Breast epithelium (tissue), 4 donors: ENCODE measurements around the gene DNM3. TPM values are rescaled to one million over a fixed set of nuclear protein-coding genes. Genes with fewer than 3 reads are reported as not detected.

Experiments
- DNase-seq, 2 donors: peaks; one replicate each; pipeline ENCODE4 v3.0.0-alpha.2; 2019; ENCODE audit warnings: low spot score in 2 of 2
- H3K27ac ChIP-seq, 2 donors: fragments of 200-600 bp; sonication (generic) in 1 of 2; one replicate each; pipeline ENCODE4 v1.5.1; 2016 to 2019; ENCODE audit warnings: mild to moderate bottlenecking in 1 of 2
- H3K27me3 ChIP-seq, 2 donors: fragments of 200-600 bp; sonication (generic) in 1 of 2; one replicate each; pipeline versions ENCODE4 v1.5.1 to v1.6.0; 2017 to 2019; ENCODE audit warnings: control low read depth in 1 of 2, mild to moderate bottlenecking in 1 of 2
- H3K36me3 ChIP-seq: fragments of 200-600 bp; one replicate; pipeline ENCODE4 v1.5.1; 2019
- H3K4me1 ChIP-seq, 2 donors: fragments of 200-600 bp; sonication (generic); one replicate each; pipeline ENCODE4 v1.5.1; 2016 to 2019; ENCODE audit warnings: control low read depth in 1 of 2
- H3K4me3 ChIP-seq, 3 donors: fragments of 200-600 bp; sonication (generic); 1 replicate in 2 of 3; 2 replicates in 1 of 3; pipeline ENCODE4 v1.5.1; 2016 to 2019; ENCODE audit warnings: mild to moderate bottlenecking in 3 of 3, moderate library complexity in 2 of 3
- H3K9me3 ChIP-seq, 2 donors: fragments of 200-600 bp; sonication (generic) in 1 of 2; one replicate each; pipeline ENCODE4 v1.5.1; 2016 to 2019; ENCODE audit warnings: control low read depth in 1 of 2
- POLR2A ChIP-seq: fragments of 450-650 bp; IDR thresholded peaks from one replicate; pipeline ENCODE4 v1.6.1; 2016; ENCODE audit warnings: antibody characterized with exemption, mild to moderate bottlenecking, moderate library complexity
- POLR2AphosphoS5 ChIP-seq, 3 donors: sonication (generic); formaldehyde crosslinking; IDR thresholded peaks; one replicate each; pipeline ENCODE4 v1.6.1; 2017; ENCODE audit warnings: antibody characterized with exemption in 3 of 3
- intact Hi-C: fragments of 100-400 bp; cut with DNase I; formaldehyde crosslinking; loops from one replicate; pipeline ENCODE4 v1.15.1; 2023; ENCODE audit warnings: low total_unique reads
- total RNA-seq, 3 donors: library from RNA; depleted of rRNA; stranded (reverse); fragments of >200 nt; gene quantifications; one replicate each; pipeline ENCODE4 v1.1.0, GENCODE V29; 2016
- TF ChIP-seq, protein P1 (sequence below), 3 donors: fragments of 450-650 bp; IDR thresholded peaks; one replicate each; pipeline ENCODE4 v1.5.1; 2016 to 2017; ENCODE audit warnings: antibody characterized with exemption in 3 of 3, mild to moderate bottlenecking in 3 of 3, moderate library complexity in 3 of 3

DNM3 gene
- total RNA-seq, 3 donors from 2014 or later: 5.1 to 7.5 (median 6.6) TPM

DNA sequence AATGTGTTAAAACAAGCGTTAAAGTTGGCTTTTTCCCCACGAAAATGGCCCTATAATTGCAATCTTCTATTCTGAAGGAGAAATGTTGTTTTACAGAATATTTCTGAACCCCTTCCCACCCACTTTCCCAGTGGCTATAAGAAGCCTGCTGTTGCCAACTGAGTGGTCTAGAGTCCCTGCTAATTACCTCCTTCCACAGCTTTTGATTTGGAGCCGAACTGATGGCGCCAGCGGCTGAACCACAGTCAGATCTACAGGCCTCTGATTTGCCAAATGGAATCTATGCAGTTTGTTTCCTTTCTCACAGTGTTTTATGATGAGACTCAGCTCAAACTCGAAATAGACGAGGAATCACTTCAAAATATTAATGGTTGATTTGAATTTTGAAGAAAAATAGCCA lies 503.1 kb downstream of the DNM3 start:
- Histone ChIP-seq H3K36me3 (no peaks in the 10 kb centered on the region), H3K4me1 (peaks cover 3 to 5% of the 10 kb centered on the region in 2 donors), H3K9me3 (peaks cover 0 to 4% of the 10 kb centered on the region in 2 donors), H3K27ac (peak overlapping the region; percentile 43 to 65), H3K4me3 (no peak overlapping the region), H3K27me3 (no peaks in the 10 kb centered on the region)
- no peak for DNase-seq
- intact Hi-C loops: no loop called here
- TF ChIP-seq, protein P1, sequence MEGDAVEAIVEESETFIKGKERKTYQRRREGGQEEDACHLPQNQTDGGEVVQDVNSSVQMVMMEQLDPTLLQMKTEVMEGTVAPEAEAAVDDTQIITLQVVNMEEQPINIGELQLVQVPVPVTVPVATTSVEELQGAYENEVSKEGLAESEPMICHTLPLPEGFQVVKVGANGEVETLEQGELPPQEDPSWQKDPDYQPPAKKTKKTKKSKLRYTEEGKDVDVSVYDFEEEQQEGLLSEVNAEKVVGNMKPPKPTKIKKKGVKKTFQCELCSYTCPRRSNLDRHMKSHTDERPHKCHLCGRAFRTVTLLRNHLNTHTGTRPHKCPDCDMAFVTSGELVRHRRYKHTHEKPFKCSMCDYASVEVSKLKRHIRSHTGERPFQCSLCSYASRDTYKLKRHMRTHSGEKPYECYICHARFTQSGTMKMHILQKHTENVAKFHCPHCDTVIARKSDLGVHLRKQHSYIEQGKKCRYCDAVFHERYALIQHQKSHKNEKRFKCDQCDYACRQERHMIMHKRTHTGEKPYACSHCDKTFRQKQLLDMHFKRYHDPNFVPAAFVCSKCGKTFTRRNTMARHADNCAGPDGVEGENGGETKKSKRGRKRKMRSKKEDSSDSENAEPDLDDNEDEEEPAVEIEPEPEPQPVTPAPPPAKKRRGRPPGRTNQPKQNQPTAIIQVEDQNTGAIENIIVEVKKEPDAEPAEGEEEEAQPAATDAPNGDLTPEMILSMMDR (IDR thresholded peaks at IDR 0.05): no peak
- no peak for TF ChIP-seq POLR2AphosphoS5 (IDR thresholded peaks at IDR 0.05)
- TF ChIP-seq POLR2A: no peak

DNA sequence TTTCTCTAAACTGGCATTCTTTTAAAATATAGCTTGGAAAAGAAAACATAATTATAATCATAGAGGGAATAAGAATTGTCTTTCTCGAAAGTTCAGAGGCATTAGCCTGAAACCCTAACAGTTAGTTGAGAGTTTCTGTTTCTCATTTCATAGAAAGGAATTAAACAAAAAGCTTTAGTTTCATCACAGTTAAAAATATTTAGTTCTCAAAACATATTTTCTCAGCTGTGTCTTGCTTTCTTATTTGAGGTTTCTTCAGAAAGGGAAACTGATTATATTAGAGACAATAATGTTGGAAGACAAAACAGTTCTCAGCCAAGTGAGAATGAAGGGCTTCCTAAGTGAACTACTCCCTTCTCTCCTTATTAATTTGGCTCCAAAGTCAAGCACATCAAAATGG lies 503.8 kb downstream of the DNM3 start:
- Histone ChIP-seq H3K9me3 (peaks cover 0 to 4% of the 10 kb centered on the region in 2 donors), H3K36me3 (no peaks in the 10 kb centered on the region), H3K4me1 (peaks cover 3 to 5% of the 10 kb centered on the region in 2 donors), H3K4me3 (no peak overlapping the region), H3K27me3 (no peaks in the 10 kb centered on the region), H3K27ac (no peak overlapping the region)
- intact Hi-C loops: no loop called here
- TF ChIP-seq, protein P1 (IDR thresholded peaks at IDR 0.05): no peak
- no peak for TF ChIP-seq POLR2AphosphoS5 (IDR thresholded peaks at IDR 0.05)
- TF ChIP-seq POLR2A: no peak
- DNase-seq: no peak

DNA sequence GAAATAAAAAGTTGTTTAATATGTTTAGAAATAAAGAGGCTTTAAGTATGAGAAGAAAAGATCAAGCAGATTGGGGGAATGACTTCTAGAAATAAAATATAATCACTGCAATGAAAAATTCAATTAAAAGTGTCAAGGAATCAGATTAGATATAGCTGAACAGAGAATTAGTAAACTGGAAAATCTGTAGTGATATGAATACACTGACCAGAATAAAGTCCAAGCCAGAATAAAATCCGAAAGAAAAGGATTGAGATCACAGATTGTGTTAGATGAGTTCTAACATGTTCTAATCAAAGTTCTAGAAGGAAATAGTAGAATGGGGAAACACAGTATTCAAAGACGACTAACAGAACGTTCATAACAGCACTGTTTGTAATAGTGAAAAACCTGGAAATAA lies 506.1 kb downstream of the DNM3 start:
- Histone ChIP-seq H3K36me3 (no peaks in the 10 kb centered on the region), H3K27ac (no peak overlapping the region), H3K9me3 (peaks cover 0 to 4% of the 10 kb centered on the region in 2 donors), H3K27me3 (no peaks in the 10 kb centered on the region), H3K4me1 (peaks cover 3 to 5% of the 10 kb centered on the region in 2 donors), H3K4me3 (no peak overlapping the region)
- no peak for DNase-seq
- TF ChIP-seq POLR2AphosphoS5 (IDR thresholded peaks at IDR 0.05) (no peak), POLR2A (no peak)
- TF ChIP-seq, protein P1 (IDR thresholded peaks at IDR 0.05): no peak
- intact Hi-C loops: no loop called here

DNA sequence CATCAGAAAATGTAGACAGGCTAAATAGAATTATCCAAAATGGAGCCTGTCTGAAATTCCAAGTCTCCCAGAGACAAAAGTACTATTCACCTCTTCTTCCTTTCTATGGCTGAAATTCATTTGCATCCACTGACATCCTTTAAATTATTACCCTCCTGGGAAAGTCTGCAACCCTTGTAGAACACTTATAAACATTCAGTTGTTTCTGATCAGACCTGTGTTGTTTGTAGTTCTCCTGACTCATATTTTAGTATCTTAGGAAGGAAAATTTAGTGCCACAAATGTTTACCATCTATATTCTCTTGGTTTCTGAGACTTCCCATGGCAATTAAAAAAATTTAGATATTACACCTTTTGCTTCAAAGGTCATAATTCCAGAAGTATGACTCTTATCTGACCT lies 509.6 kb downstream of the DNM3 start:
- Histone ChIP-seq H3K9me3 (peaks cover 0 to 4% of the 10 kb centered on the region in 2 donors), H3K4me3 (no peak overlapping the region), H3K27ac (no peak overlapping the region), H3K36me3 (no peaks in the 10 kb centered on the region), H3K4me1 (no peaks in the 10 kb centered on the region), H3K27me3 (no peaks in the 10 kb centered on the region)
- intact Hi-C loops: no loop called here
- TF ChIP-seq, protein P1 (IDR thresholded peaks at IDR 0.05): no peak
- TF ChIP-seq POLR2AphosphoS5 (IDR thresholded peaks at IDR 0.05) (no peak), POLR2A (no peak)
- DNase-seq: no peak

DNA sequence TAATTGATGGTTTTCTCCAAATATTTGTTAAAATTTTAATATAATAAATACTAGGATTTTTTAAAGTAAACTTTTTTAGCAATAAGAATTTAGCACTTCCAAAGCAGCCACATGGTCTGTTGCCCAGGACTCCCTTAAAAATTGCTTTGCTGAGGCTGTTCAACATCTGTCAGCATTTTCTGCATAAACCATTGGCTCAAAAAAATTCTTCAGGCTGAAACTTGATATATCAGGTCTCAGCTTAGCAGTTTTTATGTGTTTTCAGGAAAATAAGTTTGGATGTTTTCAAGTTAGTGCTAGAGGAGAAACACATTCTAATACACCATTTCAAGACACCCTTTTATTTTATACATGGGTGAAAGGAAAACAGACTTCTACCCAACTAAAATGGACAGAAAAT lies 510.0 kb downstream of the DNM3 start:
- intact Hi-C loops: no loop called here

More for the DNA sequence above, 510.0 kb downstream of the DNM3 start:
- H3K4me3 ChIP-seq: no peak overlapping the region
- peaks cover 0 to 4% of the 10 kb centered on the region in 2 donors for H3K9me3 ChIP-seq
- no peaks in the 10 kb centered on the region for H3K4me1 ChIP-seq
- DNase-seq: no peak
- TF ChIP-seq POLR2A (no peak), POLR2AphosphoS5 (IDR thresholded peaks at IDR 0.05) (no peak)
- TF ChIP-seq, protein P1 (IDR thresholded peaks at IDR 0.05): no peak
- H3K27ac ChIP-seq: peak overlapping the region in 1 of 2 donors; percentile 39
- no peaks in the 10 kb centered on the region for H3K27me3 ChIP-seq
- H3K36me3 ChIP-seq: no peaks in the 10 kb centered on the region
